ENCODE measurements around the gene CD7. TPM values are rescaled to one million over a fixed set of nuclear protein-coding genes. Genes with fewer than 3 reads are reported as not detected.

Gene CD7
- total RNA-seq, 4 donors from 2014 or later = 0.29 to 4.4 (median 1.6) TPM

- no peaks in the 10 kb centered on the region for H3K36me3 ChIP-seq
- peaks cover 3% of the 10 kb centered on the region for H3K4me1 ChIP-seq
- no peak overlapping the region for H3K4me3 ChIP-seq
- WGBS = 84% methylated on average over 25 of the region's 27 CpGs
- H3K27ac ChIP-seq = no peak overlapping the region
- H3K9me3 ChIP-seq = no peaks in the 10 kb centered on the region
- TF ChIP-seq POLR2AphosphoS5 (IDR thresholded peaks at IDR 0.05) (no peak), POLR2A (IDR thresholded peaks at IDR 0.05) (no peak), EP300 (IDR thresholded peaks at IDR 0.05) (no peak), CTCF (IDR thresholded peaks at IDR 0.05) (no peak)
- peaks cover 43% of the 10 kb centered on the region for H3K27me3 ChIP-seq
- no peak for DNase-seq (ENCODE audit: low spot score in 2 of 2)
These were observed 7.5 kb downstream of the CD7 start for GRCh38 chr17:82309656-82310570.

GRCh38 chr17:82305727-82306300 lies 11.6 kb downstream of the CD7 start:
- Histone ChIP-seq H3K27ac (no peak overlapping the region), H3K36me3 (no peaks in the 10 kb centered on the region), H3K9me3 (no peaks in the 10 kb centered on the region), H3K27me3 (peaks cover 18% of the 10 kb centered on the region), H3K4me3 (no peak overlapping the region), H3K4me1 (peaks cover 13% of the 10 kb centered on the region)
- no peak for DNase-seq (ENCODE audit: low spot score in 2 of 2)
- TF ChIP-seq EP300 (IDR thresholded peaks at IDR 0.05) (no peak), POLR2AphosphoS5 (IDR thresholded peaks at IDR 0.05) (no peak), POLR2A (IDR thresholded peaks at IDR 0.05) (no peak), CTCF (IDR thresholded peaks at IDR 0.05) (no peak)
- 73% methylated on average over 20 of the region's 20 CpGs for WGBS

GRCh38 chr17:82304826-82305726 lies 12.3 kb downstream of the CD7 start:
- no peaks in the 10 kb centered on the region for H3K36me3 ChIP-seq
- no peak for DNase-seq (ENCODE audit: low spot score in 2 of 2)
- H3K4me1 ChIP-seq = peaks cover 20% of the 10 kb centered on the region
- 91% methylated on average over 13 of the region's 23 CpGs for WGBS
- TF ChIP-seq EP300 (IDR thresholded peaks at IDR 0.05) = no peak
- no peak for TF ChIP-seq POLR2AphosphoS5 (IDR thresholded peaks at IDR 0.05)
- TF ChIP-seq CTCF (IDR thresholded peaks at IDR 0.05) = no peak
- TF ChIP-seq POLR2A (IDR thresholded peaks at IDR 0.05) = no peak
- no peak overlapping the region for H3K27ac ChIP-seq
- peaks cover 10% of the 10 kb centered on the region for H3K27me3 ChIP-seq
- H3K4me3 ChIP-seq = no peak overlapping the region
- H3K9me3 ChIP-seq = no peaks in the 10 kb centered on the region

- no peaks in the 10 kb centered on the region for H3K9me3 ChIP-seq
- H3K4me1 ChIP-seq = peaks cover 20% of the 10 kb centered on the region
- no peak overlapping the region for H3K4me3 ChIP-seq
- 82% methylated on average over 13 of the region's 26 CpGs for WGBS
- peaks cover 1% of the 10 kb centered on the region for H3K27me3 ChIP-seq
- DNase-seq (ENCODE audit: low spot score in 2 of 2) = no peak
- TF ChIP-seq POLR2A (IDR thresholded peaks at IDR 0.05) (no peak), CTCF (IDR thresholded peaks at IDR 0.05) (no peak), EP300 (IDR thresholded peaks at IDR 0.05) (no peak), POLR2AphosphoS5 (IDR thresholded peaks at IDR 0.05) (no peak)
- H3K27ac ChIP-seq = no peak overlapping the region
- no peaks in the 10 kb centered on the region for H3K36me3 ChIP-seq
These were observed 13.2 kb downstream of the CD7 start for GRCh38 chr17:82303944-82304808.
